Mesenchymal stem cell (in vitro differentiated cells and primary cell): ENCODE measurements around the gene NOXO1.
A peak's percentile ranks its signal among the peaks of the same experiment; 100 is the strongest.

Experiments used
- DNase-seq: peaks from one replicate; pipeline ENCODE4 v3.0.0-alpha.2; 2013
- H2AFZ ChIP-seq: one replicate; pipeline ENCODE4 v1.6.1; 2013; ENCODE audit warnings: low read depth, mild to moderate bottlenecking, control low read depth, inconsistent platforms, low read length, moderate library complexity
- H2AK5ac ChIP-seq: 2 replicates; pipeline ENCODE4 v1.6.1; 2013; ENCODE audit warnings: low read length, moderate library complexity, mild to moderate bottlenecking, inconsistent platforms; ENCODE audit not compliant: severe bottlenecking
- H2BK120ac ChIP-seq: one replicate; pipeline ENCODE4 v1.6.1; 2013; ENCODE audit warnings: low read depth, mild to moderate bottlenecking, inconsistent platforms, low read length, moderate library complexity
- H2BK12ac ChIP-seq, 2 experiments: one replicate each; pipeline ENCODE4 v1.6.1; 2013; ENCODE audit warnings: inconsistent platforms in 2 of 2, low read length in 2 of 2, mild to moderate bottlenecking in 2 of 2, moderate library complexity in 2 of 2, control low read depth in 1 of 2
- H2BK15ac ChIP-seq: one replicate; pipeline ENCODE4 v1.6.1; 2013; ENCODE audit warnings: mild to moderate bottlenecking, low read depth, inconsistent platforms; ENCODE audit not compliant: poor library complexity, severe bottlenecking
- H2BK5ac ChIP-seq: 2 replicates; pipeline ENCODE4 v1.6.1; 2013; ENCODE audit warnings: low read depth, mild to moderate bottlenecking, low read length, control low read depth, inconsistent platforms; ENCODE audit not compliant: poor library complexity, severe bottlenecking
- H3K14ac ChIP-seq, 2 experiments: one replicate each; pipeline ENCODE4 v1.6.1; 2013; ENCODE audit warnings: inconsistent platforms in 2 of 2, low read length in 2 of 2, control low read depth in 1 of 2, mild to moderate bottlenecking in 1 of 2, moderate library complexity in 1 of 2
- H3K18ac ChIP-seq, 2 experiments: one replicate each; pipeline ENCODE4 v1.6.1; 2013; ENCODE audit warnings: inconsistent platforms in 2 of 2, low read length in 2 of 2, control low read depth in 1 of 2, low read depth in 1 of 2, mild to moderate bottlenecking in 1 of 2
- H3K23ac ChIP-seq, 2 experiments: one replicate each; pipeline ENCODE4 v1.6.1; 2013; ENCODE audit warnings: inconsistent platforms in 2 of 2, low read length in 2 of 2, mild to moderate bottlenecking in 2 of 2, moderate library complexity in 2 of 2, control low read depth in 1 of 2
- H3K27ac ChIP-seq: 2 replicates; pipeline ENCODE4 v1.5.1; 2013; ENCODE audit warnings: mild to moderate bottlenecking, moderate library complexity, low read length, control low read depth, inconsistent platforms; ENCODE audit not compliant: poor library complexity, severe bottlenecking
- H3K27me3 ChIP-seq, 2 experiments: 2 replicates each; pipeline versions ENCODE4 v1.6.1 to v1.7.0; 2013; ENCODE audit warnings: low read length in 2 of 2, mild to moderate bottlenecking in 2 of 2, moderate library complexity in 2 of 2, control low read depth in 1 of 2, inconsistent platforms in 1 of 2; ENCODE audit not compliant: control insufficient read depth in 1 of 2, insufficient read depth in 1 of 2
- H3K36me3 ChIP-seq, 2 experiments: 2 replicates each; pipeline versions ENCODE4 v1.6.1 to v1.7.0; 2013; ENCODE audit warnings: low read length in 2 of 2, control low read depth in 1 of 2, inconsistent platforms in 1 of 2, low read depth in 1 of 2, mild to moderate bottlenecking in 1 of 2; ENCODE audit not compliant: insufficient read depth in 2 of 2, control insufficient read depth in 1 of 2
- H3K4ac ChIP-seq, 2 experiments: one replicate each; pipeline ENCODE4 v1.6.1; 2013; ENCODE audit warnings: inconsistent platforms in 2 of 2, low read length in 2 of 2, mild to moderate bottlenecking in 2 of 2, moderate library complexity in 2 of 2, control low read depth in 1 of 2, low read depth in 1 of 2
- H3K4me1 ChIP-seq: 2 replicates; pipeline ENCODE4 v1.6.1; 2013; ENCODE audit warnings: low read depth, low read length, control low read depth; ENCODE audit not compliant: control insufficient read depth, insufficient read depth
- H3K4me2 ChIP-seq: 2 replicates; pipeline ENCODE4 v1.6.1; 2013; ENCODE audit warnings: low read length, mild to moderate bottlenecking, inconsistent platforms; ENCODE audit not compliant: poor library complexity, severe bottlenecking
- H3K4me3 ChIP-seq, 2 experiments: 2 replicates each; pipeline versions ENCODE4 v1.5.1 to v1.7.0; 2013; ENCODE audit warnings: low read length in 2 of 2, mild to moderate bottlenecking in 2 of 2, control low read depth in 1 of 2, low read depth in 1 of 2; ENCODE audit not compliant: insufficient read depth in 1 of 2
- H3K79me1 ChIP-seq: replicated peaks from 2 replicates; pipeline ENCODE4 v1.6.1; 2013; ENCODE audit warnings: mild to moderate bottlenecking, control low read depth, low read length, inconsistent platforms; ENCODE audit not compliant: poor library complexity, severe bottlenecking
- H3K9ac ChIP-seq: 2 replicates; pipeline ENCODE4 v1.7.0; 2013; ENCODE audit warnings: mild to moderate bottlenecking, low read length, moderate library complexity
- H3K9me3 ChIP-seq: 2 replicates; pipeline ENCODE4 v1.7.0; 2013; ENCODE audit warnings: mild to moderate bottlenecking, low read length; ENCODE audit not compliant: control insufficient read depth
- H4K8ac ChIP-seq: one replicate; pipeline ENCODE4 v1.6.1; 2013; ENCODE audit warnings: inconsistent platforms, mild to moderate bottlenecking, low read length, moderate library complexity
- H4K91ac ChIP-seq: one replicate; pipeline ENCODE4 v1.6.1; 2013; ENCODE audit warnings: mild to moderate bottlenecking, low read length, inconsistent platforms
- WGBS: methylation state at CpG from one replicate; pipeline ENCODE4 v1.1.7; 2013; ENCODE audit warnings: mixed read lengths; 5-methylcytosine and 5-hydroxymethylcytosine counted together

NOXO1 gene

DNA sequence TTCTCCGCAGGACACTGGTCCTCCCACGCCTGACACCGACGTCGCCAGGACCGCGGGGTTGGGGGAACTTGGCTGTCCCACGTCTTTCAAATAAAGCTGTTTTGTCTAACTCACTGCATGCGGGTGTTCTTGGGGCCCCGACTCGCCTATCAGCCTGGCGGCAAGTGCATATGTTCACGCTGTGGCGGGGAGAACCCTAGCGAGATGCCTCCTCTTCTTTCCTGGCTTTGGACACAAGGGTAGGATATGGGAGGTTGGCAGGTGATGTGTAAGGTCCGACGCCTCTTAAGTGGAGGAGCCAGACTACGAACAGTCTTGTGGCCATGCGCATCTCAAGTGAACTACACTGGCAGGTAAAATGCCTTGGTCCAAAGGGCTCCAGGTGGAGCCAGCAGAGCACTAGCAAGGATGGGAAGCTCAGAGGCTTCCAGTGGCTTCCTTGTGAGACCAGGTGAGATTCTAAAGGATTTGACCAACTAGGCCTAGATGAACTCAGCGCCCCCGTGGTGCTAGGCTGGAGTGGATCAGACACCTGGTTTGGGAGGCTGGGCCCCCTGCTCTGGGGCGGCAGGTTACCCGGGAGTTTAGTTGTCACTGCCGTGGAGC lies 15.8 kb downstream of the NOXO1 start:
- H3K23ac ChIP-seq, result peak overlapping the region in 1 of 2 experiments; percentile 81
- H2BK5ac ChIP-seq, result peak overlapping the region; percentile 9
- peak overlapping the region; percentile 88 to 91 for H3K4me3 ChIP-seq
- peak overlapping the region; percentile 77 for H2BK120ac ChIP-seq
- H2AFZ ChIP-seq, result peak overlapping the region; percentile 72
- peak overlapping the region in 1 of 2 experiments; percentile 26 for H3K14ac ChIP-seq
- peak overlapping the region; percentile 21 for H3K27ac ChIP-seq
- WGBS, result 28% methylated on average over 23 of the region's 24 CpGs
- H2AK5ac ChIP-seq, result peak overlapping the region; percentile 57
- H4K91ac ChIP-seq, result peak overlapping the region; percentile 74
- H3K4ac ChIP-seq, result peak overlapping the region; percentile 86 to 93
- H2BK12ac ChIP-seq, result peak overlapping the region in 1 of 2 experiments; percentile 12
- peak overlapping the region; percentile 79 to 93 for H3K18ac ChIP-seq
- peak overlapping the region; percentile 97 for H3K9ac ChIP-seq
- H3K4me1 ChIP-seq, result peaks cover 28% of the 10 kb centered on the region
- H3K27me3 ChIP-seq, result no peaks in the 10 kb centered on the region
- H4K8ac ChIP-seq, result peak overlapping the region; percentile 81
- no peak for DNase-seq
- H3K79me1 ChIP-seq, result peaks cover 8% of the 10 kb centered on the region
- H2BK15ac ChIP-seq, result peak overlapping the region; percentile 55
- H3K4me2 ChIP-seq, result peak overlapping the region; percentile 92
- peaks cover 33 to 34% of the 10 kb centered on the region in 2 experiments for H3K36me3 ChIP-seq
- peaks cover 4% of the 10 kb centered on the region for H3K9me3 ChIP-seq

DNA sequence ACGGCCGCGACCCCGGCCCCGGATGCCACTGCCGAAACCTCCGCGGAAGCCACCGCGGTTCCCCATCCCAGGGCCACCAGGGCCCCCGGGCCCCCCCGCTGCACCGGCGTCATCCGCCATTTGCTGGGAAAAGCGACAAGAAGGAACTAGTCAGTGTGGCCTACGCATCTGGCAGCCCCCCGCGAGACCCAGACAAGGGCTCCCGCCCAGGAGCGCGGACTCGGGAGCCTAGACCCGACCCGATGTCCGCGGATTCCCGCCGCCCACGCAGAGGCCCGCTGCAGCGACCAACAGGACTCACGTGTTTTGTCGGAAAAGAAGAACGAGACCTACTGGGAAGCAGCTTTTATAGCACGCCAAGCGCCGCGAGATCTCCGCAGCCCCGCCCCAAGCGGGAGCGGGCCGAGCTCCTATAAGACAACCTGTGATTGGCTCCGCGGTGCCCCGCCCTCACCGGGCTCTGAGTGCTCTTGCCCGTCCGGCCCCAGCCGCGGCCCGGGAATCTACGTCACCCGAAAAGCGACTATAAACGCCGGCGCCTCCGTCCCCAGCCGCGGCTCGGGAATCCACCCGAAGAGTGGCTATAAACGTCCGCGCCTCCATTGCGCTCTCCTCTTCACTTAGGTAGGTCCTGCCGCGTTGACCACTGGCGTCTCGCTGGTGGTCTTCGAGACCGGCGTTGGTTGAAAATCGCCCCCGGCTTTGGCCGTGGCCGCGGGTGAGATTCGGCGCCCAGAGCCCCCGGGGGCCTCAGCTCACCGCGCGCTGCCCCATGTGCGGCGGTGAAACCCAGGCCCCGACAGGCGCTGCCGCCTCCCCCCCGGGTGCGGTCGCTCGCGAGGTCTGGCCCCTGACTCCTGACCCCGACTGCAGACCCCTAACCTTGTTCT lies 16.5 kb downstream of the NOXO1 start, which contains the start of gene RPS2:
TSS of gene RPS2 (minus strand) at position 321 of the 890 bp plus-strand sequence. CDS start at position 120, 201 bp downstream.
- peak within 1 kb of the TSS; percentile 77 for H2BK120ac ChIP-seq
- H3K4me3 ChIP-seq, result peak within 1 kb of the TSS; percentile 88 to 91
- peaks cover 28% of the 10 kb centered on the region for H3K4me1 ChIP-seq
- H3K27ac ChIP-seq, result peak within 1 kb of the TSS; percentile 84
- peak within 1 kb of the TSS in 1 of 2 experiments; percentile 81 for H3K23ac ChIP-seq
- peak within 1 kb of the TSS; percentile 97 for H2BK5ac ChIP-seq
- H2AFZ ChIP-seq, result peak within 1 kb of the TSS; percentile 72
- peak within 1 kb of the TSS in 1 of 2 experiments; percentile 74 for H3K14ac ChIP-seq
- under 1% methylated on average over 91 of the region's 97 CpGs for WGBS
- H2AK5ac ChIP-seq, result peak within 1 kb of the TSS; percentile 78
- no peak within 1 kb of the TSS for H2BK12ac ChIP-seq
- H2BK15ac ChIP-seq, result peak within 1 kb of the TSS; percentile 55
- peak within 1 kb of the TSS; percentile 97 for H3K9ac ChIP-seq
- peak within 1 kb of the TSS; percentile 90 for H4K8ac ChIP-seq
- H3K18ac ChIP-seq, result peak within 1 kb of the TSS; percentile 79 to 93
- peak; percentile 99 for DNase-seq
- H3K4ac ChIP-seq, result peak within 1 kb of the TSS; percentile 86 to 93
- peaks cover 4% of the 10 kb centered on the region for H3K9me3 ChIP-seq
- peak within 1 kb of the TSS; percentile 78 for H4K91ac ChIP-seq
- H3K36me3 ChIP-seq, result peaks cover 33 to 34% of the 10 kb centered on the region in 2 experiments
- peaks cover 8% of the 10 kb centered on the region for H3K79me1 ChIP-seq
- H3K27me3 ChIP-seq, result no peaks in the 10 kb centered on the region
- H3K4me2 ChIP-seq, result peak within 1 kb of the TSS; percentile 92

DNA sequence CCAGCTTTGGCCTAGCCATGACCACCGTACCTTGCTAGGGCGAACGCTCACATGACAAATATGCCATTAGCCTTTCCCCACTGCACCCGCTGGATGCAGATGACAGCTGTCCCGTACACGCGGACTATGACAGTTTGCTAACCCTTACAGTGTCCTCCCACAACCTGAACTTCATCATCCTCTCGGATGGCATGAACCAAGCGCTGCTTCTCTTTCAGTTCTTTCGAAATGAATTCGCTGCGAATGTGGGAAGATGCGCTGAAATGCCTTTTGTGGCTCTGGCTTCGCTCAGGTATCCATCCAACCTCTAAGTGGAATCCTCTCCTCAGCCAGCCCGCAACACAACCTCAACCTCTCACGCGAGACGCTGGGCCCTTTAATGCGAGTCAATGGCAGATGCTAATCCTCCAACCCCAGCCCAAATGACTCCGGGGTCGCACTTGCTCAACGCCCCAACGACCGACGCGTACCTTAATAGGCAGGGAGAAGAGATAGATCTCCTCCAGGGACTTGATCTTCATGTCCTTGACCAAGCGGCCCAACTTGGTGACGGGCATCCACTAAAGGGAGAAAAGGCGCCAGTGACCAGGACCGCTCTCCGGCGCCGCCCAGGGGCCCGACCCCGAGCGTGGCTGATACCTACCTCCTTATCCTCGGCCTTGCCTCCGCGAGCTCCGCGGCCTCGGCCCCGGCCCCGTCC lies 17.3 kb downstream of the NOXO1 start:
- Histone ChIP-seq H3K23ac (peak overlapping the region in 1 of 2 experiments; percentile 34), H2BK12ac (no peak overlapping the region), H3K9me3 (peaks cover 4% of the 10 kb centered on the region), H2BK120ac (no peak overlapping the region), H4K8ac (no peak overlapping the region), H3K9ac (peak overlapping the region; percentile 97), H2AFZ (no peak overlapping the region), H3K79me1 (peaks cover 8% of the 10 kb centered on the region), H2AK5ac (no peak overlapping the region), H2BK5ac (peak overlapping the region; percentile 97), H3K27ac (peak overlapping the region; percentile 45), H3K14ac (peak overlapping the region in 1 of 2 experiments; percentile 35), H3K4ac (peak overlapping the region in 1 of 2 experiments; percentile 74), H3K4me2 (peak overlapping the region; percentile 55), H3K36me3 (peaks cover 33 to 34% of the 10 kb centered on the region in 2 experiments), H4K91ac (no peak overlapping the region), H3K18ac (peak overlapping the region in 1 of 2 experiments; percentile 68), H2BK15ac (no peak overlapping the region), H3K27me3 (no peaks in the 10 kb centered on the region), H3K4me1 (peaks cover 32% of the 10 kb centered on the region), H3K4me3 (peak overlapping the region; percentile 84 to 91)
- DNase-seq, result peak; percentile 57
- under 1% methylated on average over 40 of the region's 44 CpGs for WGBS
